Left lung (tissue), 10 donors: ENCODE results near the gene SLC24A4. TPM values are rescaled to one million over a fixed set of nuclear protein-coding genes. Genes with fewer than 3 reads are reported as not detected.

ENCODE experiments used
- ATAC-seq: fragments of 200-7000 bp; cut with Tn5 transposase; one replicate; pipeline ENCODE4 v1.9.1; 2020; ENCODE audit warnings: moderate library complexity
- DNase-seq, 4 donors: peaks; one replicate each; pipeline ENCODE4 v3.0.0-alpha.2; 2013 to 2020
- H3K27ac ChIP-seq, 2 donors: fragments of 200-600 bp; sonication (generic) in 1 of 2; one replicate each; pipeline versions ENCODE4 v1.5.0 to v1.8.0; 2020 to 2021
- H3K27me3 ChIP-seq, 2 donors: fragments of 200-600 bp; sonication (generic) in 1 of 2; one replicate each; pipeline versions ENCODE4 v1.5.0 to v1.8.0; 2020 to 2021
- H3K36me3 ChIP-seq, 2 donors: fragments of 200-600 bp; sonication (generic) in 1 of 2; one replicate each; pipeline versions ENCODE4 v1.5.0 to v1.8.0; 2020 to 2021
- H3K4me1 ChIP-seq, 2 donors: fragments of 200-600 bp; one replicate each; pipeline ENCODE4 v1.8.0; 2021
- H3K4me3 ChIP-seq, 2 donors: fragments of 200-600 bp; sonication (generic) in 1 of 2; one replicate each; pipeline versions ENCODE4 v1.5.0 to v1.8.0; 2020 to 2021; ENCODE audit warnings: mild to moderate bottlenecking in 1 of 2
- H3K9me3 ChIP-seq, 2 donors: fragments of 200-600 bp; sonication (generic) in 1 of 2; one replicate each; pipeline versions ENCODE4 v1.5.0 to v1.8.0; 2020 to 2021
- intact Hi-C, 2 donors: fragments of 100-400 bp; cut with DNase I; formaldehyde crosslinking; loops; one replicate each; pipeline versions ENCODE4 v1.11.2 to v1.14.2; 2022
- polyA plus RNA-seq, 6 donors: library from polyadenylated mRNA; unstranded; fragments of 120-200 nt; gene quantifications; one replicate each; pipeline ENCODE4 v1.2.1, GENCODE V29; 2013; ENCODE audit not compliant: insufficient read length in 6 of 6
- total RNA-seq, 2 donors: library from RNA; stranded (reverse); fragmentation: NEBNext Ultra II Directional; extraction: Animal tissue kit (Norgen Biotek cat#: 25700); gene quantifications; one replicate each; pipeline ENCODE4 v1.2.1, GENCODE V29; 2021
- TF ChIP-seq, protein P1 (sequence below), 2 donors: fragments of 200-600 bp; sonication (generic) in 1 of 2; IDR thresholded peaks; one replicate each; pipeline versions ENCODE4 v1.5.0 to v1.8.0; 2021; ENCODE audit warnings: antibody characterized with exemption in 2 of 2
- donor health status: DM: no; HTN: yes; CAD: no.
- donor health status: DM: no; HTN: no; CAD: no.

Gene SLC24A4
- total and polyA plus RNA-seq, 8 donors, result 0.25 to 2.0 (median 0.47) TPM

GRCh38 chr14:92460916-92461579 lies 138.1 kb downstream of the SLC24A4 start:
- TF ChIP-seq, protein P1, sequence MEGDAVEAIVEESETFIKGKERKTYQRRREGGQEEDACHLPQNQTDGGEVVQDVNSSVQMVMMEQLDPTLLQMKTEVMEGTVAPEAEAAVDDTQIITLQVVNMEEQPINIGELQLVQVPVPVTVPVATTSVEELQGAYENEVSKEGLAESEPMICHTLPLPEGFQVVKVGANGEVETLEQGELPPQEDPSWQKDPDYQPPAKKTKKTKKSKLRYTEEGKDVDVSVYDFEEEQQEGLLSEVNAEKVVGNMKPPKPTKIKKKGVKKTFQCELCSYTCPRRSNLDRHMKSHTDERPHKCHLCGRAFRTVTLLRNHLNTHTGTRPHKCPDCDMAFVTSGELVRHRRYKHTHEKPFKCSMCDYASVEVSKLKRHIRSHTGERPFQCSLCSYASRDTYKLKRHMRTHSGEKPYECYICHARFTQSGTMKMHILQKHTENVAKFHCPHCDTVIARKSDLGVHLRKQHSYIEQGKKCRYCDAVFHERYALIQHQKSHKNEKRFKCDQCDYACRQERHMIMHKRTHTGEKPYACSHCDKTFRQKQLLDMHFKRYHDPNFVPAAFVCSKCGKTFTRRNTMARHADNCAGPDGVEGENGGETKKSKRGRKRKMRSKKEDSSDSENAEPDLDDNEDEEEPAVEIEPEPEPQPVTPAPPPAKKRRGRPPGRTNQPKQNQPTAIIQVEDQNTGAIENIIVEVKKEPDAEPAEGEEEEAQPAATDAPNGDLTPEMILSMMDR (IDR thresholded peaks at IDR 0.05), result peak in 1 of 2 donors; percentile 17
- Histone ChIP-seq H3K27ac (peak overlapping the region; percentile 36 to 76), H3K4me3 (peak overlapping the region in 1 of 2 donors; percentile 28), H3K4me1 (peaks cover 0 to 58% of the 10 kb centered on the region in 2 donors), H3K36me3 (no peaks in the 10 kb centered on the region), H3K27me3 (no peaks in the 10 kb centered on the region), H3K9me3 (no peaks in the 10 kb centered on the region)
- intact Hi-C loops, result no loop called here
- peak in 3 of 4 donors; percentile 28 to 85 (median 56) for DNase-seq
- ATAC-seq, result peak; percentile 29

- TF ChIP-seq, protein P1 (IDR thresholded peaks at IDR 0.05), result no peak
- DNase-seq, result no peak
- Histone ChIP-seq H3K36me3 (no peaks in the 10 kb centered on the region), H3K27me3 (no peaks in the 10 kb centered on the region), H3K27ac (peak overlapping the region in 1 of 2 donors; percentile 76), H3K9me3 (peaks cover 0 to 3% of the 10 kb centered on the region in 2 donors), H3K4me1 (peaks cover 0 to 50% of the 10 kb centered on the region in 2 donors), H3K4me3 (peak overlapping the region in 1 of 2 donors; percentile 28)
- no peak for ATAC-seq
- intact Hi-C loops, result no loop called here
Observed at GRCh38 chr14:92461891-92462290, 138.9 kb downstream of the SLC24A4 start.

- intact Hi-C loops, result no loop called here
- no peak overlapping the region for H3K4me3 ChIP-seq
- H3K9me3 ChIP-seq, result peaks cover 0 to 8% of the 10 kb centered on the region in 2 donors
- TF ChIP-seq, protein P1 (IDR thresholded peaks at IDR 0.05), result no peak
- peaks cover 0 to 48% of the 10 kb centered on the region in 2 donors for H3K4me1 ChIP-seq
- DNase-seq, result no peak
- H3K36me3 ChIP-seq, result no peaks in the 10 kb centered on the region
- no peak overlapping the region for H3K27ac ChIP-seq
- ATAC-seq, result no peak
- no peaks in the 10 kb centered on the region for H3K27me3 ChIP-seq
Observed at GRCh38 chr14:92462568-92462967, 139.6 kb downstream of the SLC24A4 start.

DNA sequence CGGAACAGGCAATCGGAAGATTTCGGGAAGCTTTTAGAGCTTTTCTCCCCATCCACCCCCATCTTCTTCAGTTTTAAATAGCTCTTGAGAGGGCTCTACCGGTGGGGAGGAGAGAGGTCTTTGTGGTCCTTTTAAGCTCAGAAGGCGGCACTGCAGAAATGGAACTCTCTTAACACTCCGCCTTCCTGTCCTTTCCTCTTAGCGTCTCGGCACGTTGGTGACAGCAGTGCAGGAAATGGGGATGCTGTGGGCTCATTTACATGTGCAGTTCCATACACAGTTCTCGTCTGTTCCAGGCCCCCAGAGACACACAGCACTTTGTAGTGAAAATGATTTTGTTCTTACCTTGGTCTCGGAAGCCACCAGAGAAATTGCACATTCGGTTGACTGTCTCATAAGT lies 140.2 kb downstream of the SLC24A4 start:
- H3K27ac ChIP-seq, result no peak overlapping the region
- no peak overlapping the region for H3K4me3 ChIP-seq
- DNase-seq (no peak), ATAC-seq (no peak)
- H3K4me1 ChIP-seq, result peaks cover 0 to 48% of the 10 kb centered on the region in 2 donors
- H3K27me3 ChIP-seq, result no peaks in the 10 kb centered on the region
- H3K36me3 ChIP-seq, result no peaks in the 10 kb centered on the region
- intact Hi-C loops, result no loop called here
- TF ChIP-seq, protein P1 (IDR thresholded peaks at IDR 0.05), result no peak
- peaks cover 0 to 8% of the 10 kb centered on the region in 2 donors for H3K9me3 ChIP-seq

- Histone ChIP-seq H3K4me1 (peaks cover 0 to 44% of the 10 kb centered on the region in 2 donors), H3K27ac (no peak overlapping the region), H3K9me3 (peaks cover 0 to 8% of the 10 kb centered on the region in 2 donors), H3K27me3 (no peaks in the 10 kb centered on the region), H3K4me3 (no peak overlapping the region), H3K36me3 (no peaks in the 10 kb centered on the region)
- intact Hi-C loops, result no loop called here
- DNase-seq (no peak), ATAC-seq (no peak)
- TF ChIP-seq, protein P1 (IDR thresholded peaks at IDR 0.05), result no peak
Observed at GRCh38 chr14:92464156-92464555, 141.2 kb downstream of the SLC24A4 start.
